MM.1S (cell line): Measurements from ENCODE around the gene NUDC.

Experiments used
- EZH2 ChIP-seq: fragments of 300-600 bp; sonication (generic); optimal IDR thresholded peaks from 2 replicates; pipeline ENCODE3; 2017; ENCODE audit warnings: low read depth, mild to moderate bottlenecking, antibody characterized with exemption, low read length, mixed read lengths
- EZH2phosphoT487 ChIP-seq: fragments of 300-600 bp; sonication (generic); IDR thresholded peaks from 2 replicates; pipeline ENCODE4 v1.6.1; 2018; ENCODE audit warnings: antibody characterized with exemption, low read length
- TF ChIP-seq, protein P1 (sequence below): fragments of 300-600 bp; sonication (generic); IDR thresholded peaks from 2 replicates; pipeline ENCODE4 v1.5.1; 2016; ENCODE audit warnings: antibody characterized with exemption, low read length, mixed read lengths

DNA sequence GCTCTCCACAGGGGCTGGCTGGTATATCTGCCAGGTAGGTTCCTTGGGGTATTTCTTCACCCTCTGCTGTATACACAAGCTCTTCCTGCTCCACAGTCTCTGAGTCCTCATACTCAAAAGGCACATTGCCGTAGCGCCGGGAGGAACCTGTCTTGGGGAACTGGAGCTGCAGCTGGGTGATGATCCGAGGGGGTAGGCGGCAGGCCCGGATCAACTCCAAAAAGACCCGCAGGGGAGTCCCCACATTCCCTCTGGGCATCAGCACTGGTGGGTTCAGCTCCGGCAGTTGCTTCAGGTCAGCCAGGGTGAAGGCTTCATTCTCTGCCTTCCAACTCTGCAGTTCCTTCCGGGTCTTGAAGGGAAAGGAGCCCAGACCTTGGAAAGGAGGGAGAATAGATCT, 24.2 kb upstream of the NUDC start:
- TF ChIP-seq, protein P1, sequence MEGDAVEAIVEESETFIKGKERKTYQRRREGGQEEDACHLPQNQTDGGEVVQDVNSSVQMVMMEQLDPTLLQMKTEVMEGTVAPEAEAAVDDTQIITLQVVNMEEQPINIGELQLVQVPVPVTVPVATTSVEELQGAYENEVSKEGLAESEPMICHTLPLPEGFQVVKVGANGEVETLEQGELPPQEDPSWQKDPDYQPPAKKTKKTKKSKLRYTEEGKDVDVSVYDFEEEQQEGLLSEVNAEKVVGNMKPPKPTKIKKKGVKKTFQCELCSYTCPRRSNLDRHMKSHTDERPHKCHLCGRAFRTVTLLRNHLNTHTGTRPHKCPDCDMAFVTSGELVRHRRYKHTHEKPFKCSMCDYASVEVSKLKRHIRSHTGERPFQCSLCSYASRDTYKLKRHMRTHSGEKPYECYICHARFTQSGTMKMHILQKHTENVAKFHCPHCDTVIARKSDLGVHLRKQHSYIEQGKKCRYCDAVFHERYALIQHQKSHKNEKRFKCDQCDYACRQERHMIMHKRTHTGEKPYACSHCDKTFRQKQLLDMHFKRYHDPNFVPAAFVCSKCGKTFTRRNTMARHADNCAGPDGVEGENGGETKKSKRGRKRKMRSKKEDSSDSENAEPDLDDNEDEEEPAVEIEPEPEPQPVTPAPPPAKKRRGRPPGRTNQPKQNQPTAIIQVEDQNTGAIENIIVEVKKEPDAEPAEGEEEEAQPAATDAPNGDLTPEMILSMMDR: no peak
- no peak for TF ChIP-seq EZH2phosphoT487
- TF ChIP-seq EZH2: no peak
